ENCODE results near the gene COL4A2. TPM values are rescaled to one million over a fixed set of nuclear protein-coding genes. Genes with fewer than 3 reads are reported as not detected.

The COL4A2 gene
- total RNA-seq, 1 donor from 2014 or later: 7.6 TPM

DNA sequence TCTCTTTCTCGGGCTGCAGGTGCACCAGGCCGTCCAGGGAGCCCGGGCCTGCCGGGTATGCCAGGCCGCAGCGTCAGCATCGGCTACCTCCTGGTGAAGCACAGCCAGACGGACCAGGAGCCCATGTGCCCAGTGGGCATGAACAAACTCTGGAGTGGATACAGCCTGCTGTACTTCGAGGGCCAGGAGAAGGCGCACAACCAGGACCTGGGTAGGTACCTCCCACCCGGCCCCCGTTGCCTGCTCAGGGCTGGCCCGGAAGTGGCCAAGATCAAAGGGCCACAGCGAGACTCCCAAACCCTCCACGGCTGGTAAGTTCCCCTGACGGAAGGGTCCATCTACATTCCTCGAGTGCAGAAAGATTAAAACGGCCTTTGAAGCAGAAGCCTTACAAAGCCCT lies 199.3 kb downstream of the COL4A2 start:
- peaks cover 2% of the 10 kb centered on the region for H3K36me3 ChIP-seq (ENCODE audit: control insufficient read depth, insufficient read depth, low read length)
- no peak overlapping the region for H3K4me3 ChIP-seq (ENCODE audit: low read depth, low read length)
- DNase-seq (ENCODE audit: low read depth) (no peak), FAIRE-seq (no peak)
- TF ChIP-seq, protein P1, sequence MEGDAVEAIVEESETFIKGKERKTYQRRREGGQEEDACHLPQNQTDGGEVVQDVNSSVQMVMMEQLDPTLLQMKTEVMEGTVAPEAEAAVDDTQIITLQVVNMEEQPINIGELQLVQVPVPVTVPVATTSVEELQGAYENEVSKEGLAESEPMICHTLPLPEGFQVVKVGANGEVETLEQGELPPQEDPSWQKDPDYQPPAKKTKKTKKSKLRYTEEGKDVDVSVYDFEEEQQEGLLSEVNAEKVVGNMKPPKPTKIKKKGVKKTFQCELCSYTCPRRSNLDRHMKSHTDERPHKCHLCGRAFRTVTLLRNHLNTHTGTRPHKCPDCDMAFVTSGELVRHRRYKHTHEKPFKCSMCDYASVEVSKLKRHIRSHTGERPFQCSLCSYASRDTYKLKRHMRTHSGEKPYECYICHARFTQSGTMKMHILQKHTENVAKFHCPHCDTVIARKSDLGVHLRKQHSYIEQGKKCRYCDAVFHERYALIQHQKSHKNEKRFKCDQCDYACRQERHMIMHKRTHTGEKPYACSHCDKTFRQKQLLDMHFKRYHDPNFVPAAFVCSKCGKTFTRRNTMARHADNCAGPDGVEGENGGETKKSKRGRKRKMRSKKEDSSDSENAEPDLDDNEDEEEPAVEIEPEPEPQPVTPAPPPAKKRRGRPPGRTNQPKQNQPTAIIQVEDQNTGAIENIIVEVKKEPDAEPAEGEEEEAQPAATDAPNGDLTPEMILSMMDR (IDR thresholded peaks at IDR 0.05; ENCODE audit: insufficient read depth, low read length, severe bottlenecking): no peak
- H3K27me3 ChIP-seq (ENCODE audit: control insufficient read depth, insufficient read depth, low read length): no peaks in the 10 kb centered on the region

DNA sequence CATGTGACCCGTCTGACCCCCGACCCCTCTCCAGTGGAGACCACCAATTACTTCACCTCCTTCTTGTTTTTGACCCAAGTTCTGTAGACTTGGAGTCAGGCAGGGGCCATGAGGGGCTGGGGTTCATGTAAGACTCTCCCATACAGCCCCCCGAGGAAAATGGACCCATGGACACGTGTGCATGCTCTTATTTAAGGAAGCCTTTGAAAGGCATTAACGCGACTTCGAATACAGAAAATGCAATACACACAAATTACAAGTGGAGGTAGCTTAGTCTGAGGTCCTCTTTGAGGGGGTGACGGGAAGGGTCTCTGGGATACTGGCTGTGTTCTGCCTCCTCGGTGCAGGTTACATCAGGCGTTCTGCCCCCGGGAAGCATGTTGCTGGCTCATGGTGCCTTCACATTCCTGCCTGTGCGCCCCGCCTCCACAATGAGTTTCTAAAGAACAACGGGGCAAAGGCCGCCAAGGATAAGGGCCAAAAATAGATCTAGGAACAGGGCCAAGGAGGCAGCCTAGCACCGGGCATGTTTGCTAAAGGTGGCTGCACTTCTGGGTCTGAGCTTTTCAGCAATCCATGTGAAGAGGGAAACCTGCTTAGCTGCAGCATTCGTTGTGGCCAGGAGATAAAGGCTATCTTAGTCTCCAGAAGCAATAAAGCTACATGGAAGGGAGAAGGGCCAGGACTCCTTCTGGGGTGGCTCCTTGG lies 199.9 kb downstream of the COL4A2 start:
- TF ChIP-seq, protein P1 (IDR thresholded peaks at IDR 0.05; ENCODE audit: insufficient read depth, low read length, severe bottlenecking): no peak
- Histone ChIP-seq H3K27me3 (ENCODE audit: control insufficient read depth, insufficient read depth, low read length) (no peaks in the 10 kb centered on the region), H3K4me3 (ENCODE audit: low read depth, low read length) (no peak overlapping the region), H3K36me3 (ENCODE audit: control insufficient read depth, insufficient read depth, low read length) (peaks cover 2% of the 10 kb centered on the region)
- DNase-seq (ENCODE audit: low read depth): peak; percentile 71
- peak; percentile 81 for FAIRE-seq

DNA sequence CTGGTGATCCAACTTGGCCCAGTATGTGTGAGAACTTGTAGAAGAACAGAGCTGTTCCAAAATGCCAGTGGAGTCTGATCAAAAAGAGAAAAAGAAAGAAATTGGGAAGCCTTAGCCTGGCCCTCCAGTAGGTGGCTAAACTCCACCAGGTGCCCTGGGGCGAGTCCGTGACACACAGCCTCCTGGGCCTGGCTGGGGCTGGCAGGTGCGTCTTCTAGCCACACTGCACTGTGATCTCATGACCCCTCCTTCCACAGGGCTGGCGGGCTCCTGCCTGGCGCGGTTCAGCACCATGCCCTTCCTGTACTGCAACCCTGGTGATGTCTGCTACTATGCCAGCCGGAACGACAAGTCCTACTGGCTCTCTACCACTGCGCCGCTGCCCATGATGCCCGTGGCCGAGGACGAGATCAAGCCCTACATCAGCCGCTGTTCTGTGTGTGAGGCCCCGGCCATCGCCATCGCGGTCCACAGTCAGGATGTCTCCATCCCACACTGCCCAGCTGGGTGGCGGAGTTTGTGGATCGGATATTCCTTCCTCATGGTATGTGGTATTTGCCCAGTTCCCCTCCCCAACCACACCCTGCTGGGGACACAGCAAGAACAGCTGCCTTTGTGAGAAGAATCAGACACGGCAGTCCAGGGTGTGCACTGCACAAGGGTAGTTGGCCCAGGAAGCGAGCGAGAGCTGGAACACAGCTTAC lies 200.7 kb downstream of the COL4A2 start:
- FAIRE-seq: peak; percentile 73
- peak; percentile 6 for DNase-seq (ENCODE audit: low read depth)
- TF ChIP-seq, protein P1 (IDR thresholded peaks at IDR 0.05; ENCODE audit: insufficient read depth, low read length, severe bottlenecking): peak; percentile 56
- no peak overlapping the region for H3K4me3 ChIP-seq (ENCODE audit: low read depth, low read length)
- H3K36me3 ChIP-seq (ENCODE audit: control insufficient read depth, insufficient read depth, low read length): peaks cover 2% of the 10 kb centered on the region
- no peaks in the 10 kb centered on the region for H3K27me3 ChIP-seq (ENCODE audit: control insufficient read depth, insufficient read depth, low read length)

DNA sequence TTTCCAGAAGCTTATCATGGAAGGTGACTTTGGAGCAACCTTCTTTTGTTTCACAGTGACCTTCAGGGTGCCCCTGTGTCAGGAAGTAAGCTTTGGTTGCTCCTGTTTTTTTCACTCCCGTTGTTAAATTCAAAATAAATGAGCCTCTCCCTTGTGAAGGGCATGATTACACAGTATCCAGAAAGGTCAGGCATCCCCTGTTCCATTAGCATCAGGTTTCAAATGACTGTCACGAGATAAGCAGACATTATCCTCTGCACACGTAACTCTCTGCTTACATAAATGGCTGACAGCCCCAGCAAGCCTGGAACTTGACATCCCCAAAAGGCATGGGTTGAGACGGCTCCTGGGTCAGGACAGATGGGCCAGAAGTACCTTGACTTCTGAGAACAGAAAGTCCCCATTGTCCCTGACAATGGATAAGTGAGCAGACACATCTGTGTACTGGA lies 202.4 kb downstream of the COL4A2 start:
- no peaks in the 10 kb centered on the region for H3K27me3 ChIP-seq (ENCODE audit: control insufficient read depth, insufficient read depth, low read length)
- H3K4me3 ChIP-seq (ENCODE audit: low read depth, low read length): no peak overlapping the region
- TF ChIP-seq, protein P1 (IDR thresholded peaks at IDR 0.05; ENCODE audit: insufficient read depth, low read length, severe bottlenecking): no peak
- H3K36me3 ChIP-seq (ENCODE audit: control insufficient read depth, insufficient read depth, low read length): peaks cover 2% of the 10 kb centered on the region
- FAIRE-seq: peak; percentile 87
- DNase-seq (ENCODE audit: low read depth): no peak

DNA sequence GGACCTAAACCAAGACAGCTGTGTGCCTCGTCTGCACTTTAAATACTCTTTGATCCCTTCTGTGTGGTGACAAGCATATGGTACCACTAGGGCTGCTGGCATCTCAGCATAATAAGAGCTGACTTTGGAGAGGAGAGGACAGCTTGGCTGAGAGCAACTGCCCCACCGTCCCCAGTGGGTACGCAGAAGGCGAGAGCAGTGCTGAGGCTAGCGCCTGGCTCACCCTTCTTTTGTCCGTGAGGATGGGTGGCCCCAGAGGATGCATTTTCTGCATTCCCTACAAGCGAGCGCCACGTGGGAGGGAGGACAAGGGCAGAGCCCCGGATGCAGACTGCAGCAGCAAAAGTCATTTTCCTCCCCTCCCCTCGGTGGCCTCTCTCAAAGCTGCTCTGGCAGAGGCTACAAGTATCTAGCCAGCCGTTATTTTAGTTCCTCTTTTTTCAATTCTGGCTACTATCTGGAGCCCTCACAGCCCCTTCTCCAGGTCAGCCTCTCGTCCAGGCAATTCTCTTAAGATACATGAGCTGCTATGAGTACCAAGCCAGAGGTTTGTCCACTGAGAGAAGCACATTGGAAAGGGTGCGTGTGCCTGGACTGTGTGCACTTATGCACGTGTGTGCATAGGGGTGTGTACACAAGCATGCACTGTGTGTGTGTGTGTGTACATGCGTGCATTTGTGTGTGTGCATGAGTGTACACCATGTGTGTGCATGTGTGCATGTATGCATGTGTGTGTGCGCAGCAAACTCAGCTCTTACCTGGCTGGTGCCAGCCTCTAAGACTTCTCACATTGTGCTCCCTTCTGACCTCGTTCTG lies 203.1 kb downstream of the COL4A2 start:
- TF ChIP-seq, protein P1 (IDR thresholded peaks at IDR 0.05; ENCODE audit: insufficient read depth, low read length, severe bottlenecking): no peak
- Histone ChIP-seq H3K27me3 (ENCODE audit: control insufficient read depth, insufficient read depth, low read length) (no peaks in the 10 kb centered on the region), H3K36me3 (ENCODE audit: control insufficient read depth, insufficient read depth, low read length) (peaks cover 2% of the 10 kb centered on the region), H3K4me3 (ENCODE audit: low read depth, low read length) (no peak overlapping the region)
- FAIRE-seq (peak; percentile 40), DNase-seq (ENCODE audit: low read depth) (no peak)
